HUES6 (cell line): Measurements from ENCODE around the gene DNAAF2.
A peak's percentile ranks its signal among the peaks of the same experiment; 100 is the strongest.
"Not testable (repeated sequence)": the region's sequence is repeated elsewhere in the genome, so short reads cannot be mapped to it uniquely, and the experiment has no call there.

Experiments
- H3K27ac ChIP-seq: 2 replicates; pipeline ENCODE4 v1.7.0; 2013; ENCODE audit warnings: low read depth, mild to moderate bottlenecking, low read length, inconsistent platforms
- H3K27me3 ChIP-seq: 2 replicates; pipeline ENCODE4 v1.6.1; 2013; ENCODE audit warnings: low read length; ENCODE audit not compliant: control insufficient read depth, insufficient read depth
- H3K36me3 ChIP-seq: 2 replicates; pipeline ENCODE4 v1.6.1; 2013; ENCODE audit warnings: low read length; ENCODE audit not compliant: control insufficient read depth, insufficient read depth
- H3K4me1 ChIP-seq: 2 replicates; pipeline ENCODE4 v1.6.1; 2013; ENCODE audit warnings: low read length; ENCODE audit not compliant: control insufficient read depth, insufficient read depth
- H3K4me3 ChIP-seq: 2 replicates; pipeline ENCODE4 v1.5.1; 2013; ENCODE audit warnings: low read depth, low read length
- H3K9ac ChIP-seq: one replicate; pipeline ENCODE4 v1.6.1; 2013; ENCODE audit warnings: mild to moderate bottlenecking, low read length
- H3K9me3 ChIP-seq: 2 replicates; pipeline ENCODE4 v1.6.1; 2013; ENCODE audit warnings: low read depth, low read length; ENCODE audit not compliant: control insufficient read depth, insufficient read depth

The DNAAF2 gene, protein sequence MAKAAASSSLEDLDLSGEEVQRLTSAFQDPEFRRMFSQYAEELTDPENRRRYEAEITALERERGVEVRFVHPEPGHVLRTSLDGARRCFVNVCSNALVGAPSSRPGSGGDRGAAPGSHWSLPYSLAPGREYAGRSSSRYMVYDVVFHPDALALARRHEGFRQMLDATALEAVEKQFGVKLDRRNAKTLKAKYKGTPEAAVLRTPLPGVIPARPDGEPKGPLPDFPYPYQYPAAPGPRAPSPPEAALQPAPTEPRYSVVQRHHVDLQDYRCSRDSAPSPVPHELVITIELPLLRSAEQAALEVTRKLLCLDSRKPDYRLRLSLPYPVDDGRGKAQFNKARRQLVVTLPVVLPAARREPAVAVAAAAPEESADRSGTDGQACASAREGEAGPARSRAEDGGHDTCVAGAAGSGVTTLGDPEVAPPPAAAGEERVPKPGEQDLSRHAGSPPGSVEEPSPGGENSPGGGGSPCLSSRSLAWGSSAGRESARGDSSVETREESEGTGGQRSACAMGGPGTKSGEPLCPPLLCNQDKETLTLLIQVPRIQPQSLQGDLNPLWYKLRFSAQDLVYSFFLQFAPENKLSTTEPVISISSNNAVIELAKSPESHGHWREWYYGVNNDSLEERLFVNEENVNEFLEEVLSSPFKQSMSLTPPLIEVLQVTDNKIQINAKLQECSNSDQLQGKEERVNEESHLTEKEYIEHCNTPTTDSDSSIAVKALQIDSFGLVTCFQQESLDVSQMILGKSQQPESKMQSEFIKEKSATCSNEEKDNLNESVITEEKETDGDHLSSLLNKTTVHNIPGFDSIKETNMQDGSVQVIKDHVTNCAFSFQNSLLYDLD

DNA sequence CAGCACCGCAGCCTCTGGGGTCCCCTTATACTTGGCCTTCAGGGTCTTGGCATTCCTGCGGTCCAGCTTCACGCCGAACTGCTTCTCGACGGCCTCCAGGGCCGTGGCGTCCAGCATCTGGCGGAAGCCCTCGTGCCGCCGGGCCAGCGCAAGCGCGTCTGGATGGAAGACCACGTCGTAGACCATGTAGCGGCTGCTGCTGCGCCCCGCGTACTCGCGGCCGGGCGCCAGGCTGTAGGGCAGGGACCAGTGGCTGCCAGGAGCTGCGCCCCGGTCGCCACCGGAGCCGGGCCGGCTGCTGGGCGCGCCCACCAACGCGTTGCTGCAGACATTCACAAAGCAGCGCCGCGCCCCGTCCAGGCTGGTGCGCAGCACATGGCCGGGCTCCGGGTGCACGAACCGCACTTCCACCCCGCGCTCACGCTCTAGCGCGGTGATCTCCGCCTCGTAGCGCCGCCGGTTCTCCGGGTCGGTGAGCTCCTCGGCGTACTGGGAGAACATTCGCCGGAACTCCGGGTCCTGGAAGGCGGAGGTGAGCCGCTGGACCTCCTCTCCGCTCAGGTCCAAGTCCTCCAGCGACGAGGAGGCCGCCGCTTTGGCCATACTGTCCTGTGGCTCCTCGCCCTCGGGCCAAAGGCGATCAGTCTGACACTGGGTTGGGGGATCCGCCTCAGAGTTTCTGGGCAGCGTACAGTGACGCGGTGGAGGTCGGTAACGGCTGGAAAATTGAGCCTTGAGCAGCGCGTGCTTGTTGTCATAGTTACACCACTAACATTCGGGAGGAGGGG lies at the start of gene DNAAF2:
Gene DNAAF2, minus strand, starts transcription at position 698 of the 788 bp plus-strand sequence. Its CDS starts 95 bp downstream, at position 603.
- Histone ChIP-seq H3K27me3 (no peaks in the 10 kb centered on the region), H3K36me3 (peaks cover 30% of the 10 kb centered on the region), H3K9me3 (no peaks in the 10 kb centered on the region)

DNA sequence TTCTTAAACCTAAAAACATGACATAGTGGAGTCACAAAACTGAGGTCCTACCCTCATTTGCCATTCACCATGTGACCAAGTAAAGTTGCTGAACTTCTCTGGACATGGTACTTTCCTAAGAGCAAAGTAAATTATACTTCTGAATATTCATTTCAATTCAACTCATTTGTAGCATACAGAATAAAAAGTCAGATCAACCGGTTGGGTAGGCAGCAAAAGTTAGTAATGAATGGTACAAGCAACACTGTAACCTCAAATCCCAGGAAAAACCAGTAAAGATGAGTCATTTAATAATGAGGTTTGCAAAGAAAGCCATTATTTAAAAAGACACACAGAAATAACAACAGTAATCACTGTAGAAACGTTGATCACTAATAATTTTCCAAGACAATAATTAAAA lies 44.2 kb upstream of the DNAAF2 start:
- Histone ChIP-seq H3K4me1 (no peaks in the 10 kb centered on the region), H3K4me3 (no peak overlapping the region), H3K9ac (no peak overlapping the region), H3K27ac (no peak overlapping the region), H3K27me3 (no peaks in the 10 kb centered on the region), H3K36me3 (peaks cover 62% of the 10 kb centered on the region), H3K9me3 (no peaks in the 10 kb centered on the region)

More for the DNA sequence above, at the start of gene DNAAF2:
- peak within 1 kb of the TSS; percentile 91 for H3K9ac ChIP-seq
- peak within 1 kb of the TSS; percentile 90 for H3K4me3 ChIP-seq
- peak within 1 kb of the TSS; percentile 85 for H3K27ac ChIP-seq
- no peaks in the 10 kb centered on the region for H3K4me1 ChIP-seq

DNA sequence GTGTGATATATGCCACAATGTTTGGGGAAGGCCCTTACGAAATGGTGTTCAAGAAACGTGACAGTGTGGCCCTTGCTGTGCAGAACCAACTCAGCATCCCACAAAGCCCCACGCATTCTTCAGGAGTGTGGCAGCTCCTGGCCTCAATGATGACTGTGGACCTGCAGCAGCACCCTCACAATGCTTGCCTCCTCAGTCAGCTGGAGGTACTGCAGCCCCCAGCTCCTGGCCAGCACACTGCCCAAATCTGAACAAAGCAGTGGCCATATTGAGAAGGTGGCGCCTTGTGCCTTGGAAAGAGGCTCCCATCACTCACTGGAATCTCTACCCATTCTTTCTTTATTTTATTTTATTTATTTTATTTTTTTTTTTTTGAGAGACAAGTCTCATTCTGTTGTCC lies 42.6 kb upstream of the DNAAF2 start:
- Histone ChIP-seq H3K9ac (no peak overlapping the region), H3K4me3 (no peak overlapping the region), H3K9me3 (no peaks in the 10 kb centered on the region), H3K27ac (no peak overlapping the region), H3K27me3 (no peaks in the 10 kb centered on the region), H3K4me1 (no peaks in the 10 kb centered on the region), H3K36me3 (peaks cover 68% of the 10 kb centered on the region)

DNA sequence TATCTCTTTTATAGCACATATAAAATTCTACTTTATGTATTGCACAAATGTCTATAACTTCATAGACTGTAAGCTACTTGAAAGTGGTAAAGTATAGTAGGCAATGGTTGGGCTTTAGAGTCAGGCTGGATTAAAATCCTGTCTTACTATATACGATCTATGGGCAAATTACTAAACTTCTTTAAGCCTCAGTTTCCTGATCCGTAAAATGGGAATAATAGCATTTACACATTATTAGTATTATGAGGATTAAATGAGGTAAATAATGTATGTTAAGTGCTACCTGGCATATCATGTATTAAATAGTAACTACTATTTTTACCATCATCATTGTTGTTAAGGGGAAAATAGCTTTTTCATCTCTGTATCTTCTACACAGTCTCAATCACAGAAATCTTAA lies 38.5 kb upstream of the DNAAF2 start:
- Histone ChIP-seq H3K36me3 (peaks cover 50% of the 10 kb centered on the region), H3K4me3 (no peak overlapping the region), H3K4me1 (no peaks in the 10 kb centered on the region), H3K9me3 (no peaks in the 10 kb centered on the region), H3K27me3 (no peaks in the 10 kb centered on the region), H3K27ac (no peak overlapping the region), H3K9ac (no peak overlapping the region)

DNA sequence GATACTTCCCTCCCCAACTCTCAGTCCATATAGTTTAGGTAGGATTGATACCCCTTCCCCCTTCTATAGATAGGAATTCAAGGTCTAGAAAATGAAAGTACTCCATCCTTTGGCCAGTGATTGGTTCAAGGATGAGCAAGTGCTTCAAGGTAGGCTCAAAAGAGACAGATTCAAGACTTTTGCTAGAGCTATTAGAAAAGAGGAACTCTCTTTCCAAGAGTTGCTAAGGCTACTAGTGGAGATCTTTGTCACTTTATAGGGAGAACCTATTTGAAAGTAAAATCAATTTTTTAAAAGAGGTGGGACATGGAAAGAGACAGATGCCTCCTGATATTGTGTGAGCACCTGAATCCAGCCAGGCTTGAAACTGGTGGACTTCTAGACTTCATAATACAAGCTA lies 35.4 kb upstream of the DNAAF2 start:
- H3K27ac ChIP-seq, result no peak overlapping the region
- peaks cover 37% of the 10 kb centered on the region for H3K36me3 ChIP-seq
- no peaks in the 10 kb centered on the region for H3K4me1 ChIP-seq
- H3K9me3 ChIP-seq, result no peaks in the 10 kb centered on the region
- H3K27me3 ChIP-seq, result no peaks in the 10 kb centered on the region
- H3K4me3 ChIP-seq, result no peak overlapping the region
- no peak overlapping the region for H3K9ac ChIP-seq

DNA sequence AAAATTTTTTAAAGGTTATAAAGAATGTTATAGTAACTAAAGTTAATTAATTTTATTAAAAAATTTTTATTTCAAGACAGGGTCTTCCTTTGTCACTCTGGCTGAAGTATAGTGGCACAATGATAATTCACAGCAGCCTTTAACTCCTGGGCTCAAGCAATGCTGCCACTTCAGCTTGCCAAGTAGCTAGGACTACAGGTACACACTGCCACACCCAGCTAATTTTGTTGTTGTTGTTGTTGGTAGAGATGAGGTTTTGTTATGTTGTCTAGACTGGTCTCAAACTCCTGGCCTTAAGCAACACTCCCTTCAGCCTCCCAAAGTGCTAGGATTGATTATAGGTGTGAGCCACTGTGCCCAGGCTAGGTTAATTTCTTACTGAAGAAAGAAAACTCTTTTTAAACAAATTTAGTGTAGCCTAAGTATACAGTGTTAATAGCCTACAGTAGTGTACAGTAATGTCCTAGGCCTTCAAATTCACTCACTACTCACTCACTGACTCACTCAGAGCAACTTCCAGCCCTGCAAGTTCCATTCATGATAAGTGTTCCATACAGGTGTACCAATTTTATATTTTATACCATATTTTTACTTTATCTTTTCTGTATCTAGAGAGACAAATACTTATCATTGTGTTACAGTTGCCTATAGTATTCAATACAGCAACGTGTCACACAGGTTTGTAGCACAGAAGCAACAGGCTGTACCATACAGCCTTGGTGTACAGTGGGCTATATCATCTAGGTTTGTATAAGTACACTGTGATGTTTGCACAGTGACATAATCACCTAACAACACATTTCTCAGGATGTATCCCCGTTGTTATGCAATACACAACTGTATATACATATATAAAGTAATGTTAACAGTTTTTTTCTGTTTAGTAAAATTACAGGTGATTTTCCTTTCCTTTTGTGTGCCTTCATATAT lies 24.7 kb upstream of the DNAAF2 start:
- Histone ChIP-seq H3K9me3 (no peaks in the 10 kb centered on the region), H3K4me1 (no peaks in the 10 kb centered on the region), H3K36me3 (peaks cover 7% of the 10 kb centered on the region), H3K4me3 (no peak overlapping the region), H3K27ac (no peak overlapping the region), H3K9ac (no peak overlapping the region), H3K27me3 (no peaks in the 10 kb centered on the region)

DNA sequence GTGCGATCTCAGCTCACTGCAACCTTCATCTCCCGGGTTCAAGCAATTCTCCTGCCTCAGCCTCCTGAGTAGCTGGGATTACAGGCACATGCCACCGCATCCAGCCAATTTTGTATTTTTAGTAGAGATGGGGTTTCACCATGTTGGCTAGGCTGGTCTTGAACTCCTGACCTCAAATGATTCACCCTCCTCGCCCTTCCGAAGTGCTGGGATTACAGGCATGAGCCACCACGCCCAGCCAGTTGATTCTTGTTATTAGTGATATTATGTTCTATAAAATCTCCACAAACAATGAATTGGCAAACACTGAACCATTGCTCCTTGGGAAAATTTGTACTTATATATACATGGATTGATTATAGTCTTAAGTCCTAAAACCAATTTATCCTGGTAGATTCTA lies 22.5 kb upstream of the DNAAF2 start:
- H3K9me3 ChIP-seq, H3K4me3 ChIP-seq, H3K27ac ChIP-seq, H3K27me3 ChIP-seq, H3K9ac ChIP-seq, H3K4me1 ChIP-seq: not testable (repeated sequence)
- H3K36me3 ChIP-seq, result peaks cover 11% of the 10 kb centered on the region

DNA sequence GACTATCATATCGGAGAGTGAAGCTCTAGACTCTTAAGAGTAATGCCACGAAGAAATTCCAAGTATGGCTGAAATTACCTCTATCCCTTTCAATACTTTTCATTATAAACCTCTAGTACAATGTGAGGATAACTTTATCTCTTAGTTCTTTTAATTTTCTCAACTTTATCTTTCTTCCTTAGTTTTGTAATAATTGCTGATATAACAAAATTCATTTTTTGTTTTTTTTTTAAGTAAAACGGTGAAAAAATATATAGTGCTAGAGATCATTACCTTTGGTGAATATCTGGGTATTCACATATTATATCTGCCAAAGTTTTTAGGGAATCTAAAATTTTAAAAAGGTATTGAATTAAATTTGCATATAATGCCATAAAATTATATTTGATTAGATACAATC lies 19.5 kb upstream of the DNAAF2 start:
- H3K9me3 ChIP-seq, result no peaks in the 10 kb centered on the region
- H3K27ac ChIP-seq, result no peak overlapping the region
- no peaks in the 10 kb centered on the region for H3K27me3 ChIP-seq
- H3K4me1 ChIP-seq, result no peaks in the 10 kb centered on the region
- H3K4me3 ChIP-seq, result no peak overlapping the region
- peaks cover 38% of the 10 kb centered on the region for H3K36me3 ChIP-seq
- no peak overlapping the region for H3K9ac ChIP-seq

DNA sequence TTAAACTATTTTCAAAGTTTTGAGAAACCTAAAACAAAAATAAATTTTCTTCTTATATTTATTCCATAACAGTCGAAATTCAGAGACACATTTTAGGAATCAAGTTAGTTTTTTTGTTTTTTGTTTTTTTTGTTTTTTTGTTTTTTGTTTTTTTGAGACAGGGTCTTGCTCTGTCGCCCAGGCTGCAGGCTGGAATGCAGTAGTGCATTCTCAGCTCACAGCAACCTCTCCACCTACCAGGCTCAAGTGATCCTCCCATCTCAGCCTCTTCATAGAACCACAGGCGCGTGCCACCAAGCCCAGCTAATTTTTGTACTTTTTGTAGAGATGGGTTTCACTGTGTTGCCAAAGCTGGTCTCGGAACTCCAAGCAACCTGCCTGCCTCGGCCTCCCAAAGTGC lies 18.5 kb upstream of the DNAAF2 start:
- Histone ChIP-seq H3K9me3 (no peaks in the 10 kb centered on the region), H3K4me1 (no peaks in the 10 kb centered on the region), H3K9ac (no peak overlapping the region), H3K36me3 (peaks cover 39% of the 10 kb centered on the region), H3K4me3 (no peak overlapping the region), H3K27me3 (no peaks in the 10 kb centered on the region), H3K27ac (no peak overlapping the region)

DNA sequence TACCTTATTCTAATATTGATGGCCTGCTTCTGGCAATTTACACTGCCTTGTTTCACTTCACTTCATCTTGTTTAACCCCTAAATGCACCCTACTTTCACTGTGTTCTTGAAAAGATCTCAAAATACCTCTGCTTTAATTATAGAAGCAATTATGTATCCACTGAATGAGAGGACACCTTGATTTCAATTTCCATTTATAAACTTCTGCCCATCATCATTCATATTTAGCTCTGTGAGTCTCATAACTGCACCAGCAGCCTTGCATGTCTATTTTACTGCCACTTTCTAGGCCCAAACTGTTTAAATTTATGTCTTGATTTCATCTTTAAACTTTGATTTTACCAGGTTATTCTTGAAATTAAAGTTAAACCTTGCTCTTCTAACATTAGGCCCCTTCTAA lies 7.1 kb upstream of the DNAAF2 start:
- no peak overlapping the region for H3K4me3 ChIP-seq
- no peaks in the 10 kb centered on the region for H3K27me3 ChIP-seq
- H3K4me1 ChIP-seq, result 0 out of 2 replicates have a peak, but pooled peaks cover 4% of the 10 kb centered on the region
- peaks cover 38% of the 10 kb centered on the region for H3K36me3 ChIP-seq
- no peaks in the 10 kb centered on the region for H3K9me3 ChIP-seq
- no peak overlapping the region for H3K9ac ChIP-seq
- no peak overlapping the region for H3K27ac ChIP-seq
